GM19035 (cell line): ENCODE data around the gene ST6GALNAC4.

Experiments
- ATAC-seq: cut with Tn5 transposase; IDR thresholded peaks from one replicate; pipeline ENCODE4 v1.9.1; 2021; ENCODE audit not compliant: unreplicated experiment

ST6GALNAC4 gene

GRCh38 chr9:127916720-127917581 lies at the start of gene ST6GALNAC4:
ST6GALNAC4 (minus strand) TSS chr9:127917041; CDS start chr9:127916419, 622 bp downstream.
- peak; percentile 73 for ATAC-seq

- no peak for ATAC-seq
Measured at GRCh38 chr9:127965953-127966352, 49.1 kb upstream of the ST6GALNAC4 start.

GRCh38 chr9:127963359-127964064 lies 46.7 kb upstream of the ST6GALNAC4 start:
- ATAC-seq, result no peak

GRCh38 chr9:127963041-127963358 lies 46.2 kb upstream of the ST6GALNAC4 start:
- no peak for ATAC-seq

GRCh38 chr9:127962278-127962677 lies 45.4 kb upstream of the ST6GALNAC4 start:
- no peak for ATAC-seq

GRCh38 chr9:127961613-127962155 lies 44.8 kb upstream of the ST6GALNAC4 start:
- ATAC-seq, result no peak

GRCh38 chr9:127961155-127961490 lies 44.3 kb upstream of the ST6GALNAC4 start:
- no peak for ATAC-seq

- no peak for ATAC-seq
Measured at GRCh38 chr9:127960410-127961154, 43.7 kb upstream of the ST6GALNAC4 start.

- no peak for ATAC-seq
Measured at GRCh38 chr9:127959841-127960409, 43.1 kb upstream of the ST6GALNAC4 start.

GRCh38 chr9:127959398-127959797 lies 42.6 kb upstream of the ST6GALNAC4 start:
- ATAC-seq, result no peak

- ATAC-seq, result no peak
Measured at GRCh38 chr9:127958728-127959127, 41.9 kb upstream of the ST6GALNAC4 start.

- no peak for ATAC-seq
Measured at GRCh38 chr9:127955294-127956015, 38.6 kb upstream of the ST6GALNAC4 start.

- no peak for ATAC-seq
Measured at GRCh38 chr9:127954831-127955293, 38.0 kb upstream of the ST6GALNAC4 start.

- ATAC-seq, result no peak
Measured at GRCh38 chr9:127953768-127954505, 37.1 kb upstream of the ST6GALNAC4 start.

GRCh38 chr9:127953154-127953553 lies 36.3 kb upstream of the ST6GALNAC4 start:
- no peak for ATAC-seq

- no peak for ATAC-seq
Measured at GRCh38 chr9:127950513-127951289, 33.9 kb upstream of the ST6GALNAC4 start.

GRCh38 chr9:127949827-127950512 lies 33.1 kb upstream of the ST6GALNAC4 start:
- ATAC-seq, result no peak
